ENCODE measurements around the gene PEAR1.

The PEAR1 gene

GRCh38 chr1:156866249-156866909 is 27.1 kb upstream of the PEAR1 start:
- no peak overlapping the region for H2AFZ ChIP-seq (ENCODE audit: low read depth, low read length, severe bottlenecking)
- no peaks in the 10 kb centered on the region for H3F3A ChIP-seq (ENCODE audit: insufficient read depth)
- H4K20me1 ChIP-seq (ENCODE audit: low read depth, low read length): no peaks in the 10 kb centered on the region
- no peak overlapping the region for H3K9ac ChIP-seq (ENCODE audit: low read length)
- no peak overlapping the region for H3K27ac ChIP-seq (ENCODE audit: low read depth, low read length)
- no peaks in the 10 kb centered on the region for H3K36me3 ChIP-seq (ENCODE audit: low read length)
- no peak overlapping the region for H3K4me3 ChIP-seq (ENCODE audit: insufficient read depth, low read length, poor library complexity, severe bottlenecking)
- TF ChIP-seq CTCF (IDR thresholded peaks at IDR 0.05; ENCODE audit: insufficient read depth, low read length, poor library complexity, severe bottlenecking): no peak
- no peak for TF ChIP-seq EZH2phosphoT487 (conservative IDR thresholded peaks at IDR 0.05; ENCODE audit: low read length)
- no peaks in the 10 kb centered on the region for H3K9me3 ChIP-seq (ENCODE audit: insufficient read depth, low read length)
- H3K27me3 ChIP-seq (ENCODE audit: low read length): no peaks in the 10 kb centered on the region
- H3K79me2 ChIP-seq (ENCODE audit: insufficient read depth, low read length): no peaks in the 10 kb centered on the region
- no peaks in the 10 kb centered on the region for H3K9me2 ChIP-seq (replicated peaks; ENCODE audit: insufficient read depth, low read length)
- no peak overlapping the region for H3K4me2 ChIP-seq (ENCODE audit: low read depth, low read length, poor library complexity, severe bottlenecking)

GRCh38 chr1:156868341-156868740 is 25.2 kb upstream of the PEAR1 start:
- Histone ChIP-seq H2AFZ (ENCODE audit: low read depth, low read length, severe bottlenecking) (no peak overlapping the region), H3K4me3 (ENCODE audit: insufficient read depth, low read length, poor library complexity, severe bottlenecking) (no peak overlapping the region), H3K9ac (ENCODE audit: low read length) (no peak overlapping the region), H3K9me2 (replicated peaks; ENCODE audit: insufficient read depth, low read length) (no peaks in the 10 kb centered on the region), H3K27ac (ENCODE audit: low read depth, low read length) (no peak overlapping the region), H3K27me3 (ENCODE audit: low read length) (no peaks in the 10 kb centered on the region), H3K79me2 (ENCODE audit: insufficient read depth, low read length) (no peaks in the 10 kb centered on the region), H3F3A (ENCODE audit: insufficient read depth) (no peaks in the 10 kb centered on the region), H3K36me3 (ENCODE audit: low read length) (no peaks in the 10 kb centered on the region), H3K9me3 (ENCODE audit: insufficient read depth, low read length) (no peaks in the 10 kb centered on the region), H4K20me1 (ENCODE audit: low read depth, low read length) (no peaks in the 10 kb centered on the region), H3K4me2 (ENCODE audit: low read depth, low read length, poor library complexity, severe bottlenecking) (no peak overlapping the region)
- TF ChIP-seq EZH2phosphoT487 (conservative IDR thresholded peaks at IDR 0.05; ENCODE audit: low read length) (no peak), CTCF (IDR thresholded peaks at IDR 0.05; ENCODE audit: insufficient read depth, low read length, poor library complexity, severe bottlenecking) (no peak)

GRCh38 chr1:156869455-156869854 is 24.1 kb upstream of the PEAR1 start:
- Histone ChIP-seq H3K36me3 (ENCODE audit: low read length) (no peaks in the 10 kb centered on the region), H3K9me3 (ENCODE audit: insufficient read depth, low read length) (no peaks in the 10 kb centered on the region), H3K9me2 (replicated peaks; ENCODE audit: insufficient read depth, low read length) (no peaks in the 10 kb centered on the region), H4K20me1 (ENCODE audit: low read depth, low read length) (no peaks in the 10 kb centered on the region), H3F3A (ENCODE audit: insufficient read depth) (no peaks in the 10 kb centered on the region), H3K9ac (ENCODE audit: low read length) (no peak overlapping the region), H3K27me3 (ENCODE audit: low read length) (no peaks in the 10 kb centered on the region), H3K4me3 (ENCODE audit: insufficient read depth, low read length, poor library complexity, severe bottlenecking) (no peak overlapping the region), H3K4me2 (ENCODE audit: low read depth, low read length, poor library complexity, severe bottlenecking) (no peak overlapping the region), H2AFZ (ENCODE audit: low read depth, low read length, severe bottlenecking) (no peak overlapping the region), H3K27ac (ENCODE audit: low read depth, low read length) (no peak overlapping the region), H3K79me2 (ENCODE audit: insufficient read depth, low read length) (no peaks in the 10 kb centered on the region)
- TF ChIP-seq CTCF (IDR thresholded peaks at IDR 0.05; ENCODE audit: insufficient read depth, low read length, poor library complexity, severe bottlenecking) (no peak), EZH2phosphoT487 (conservative IDR thresholded peaks at IDR 0.05; ENCODE audit: low read length) (no peak)

All from SU-DHL-6 (cell line).